ENCODE data around the gene CABCOCO1.

- TF ChIP-seq CTCF (IDR thresholded peaks at IDR 0.05; ENCODE audit: borderline replicate concordance, extremely low read depth, low read length, poor library complexity, severe bottlenecking): no peak
- TF ChIP-seq EZH2 (IDR thresholded peaks at IDR 0.05; ENCODE audit: borderline replicate concordance, low read depth, low read length, severe bottlenecking): no peak
Measured at GRCh38 chr10:61805091-61805490, 142.4 kb downstream of the CABCOCO1 start.

Measured in DND-41 (cell line).